KMS-11 (cell line): ENCODE measurements around the gene NKX2-1.

Source experiments
- H2AFZ ChIP-seq: fragments of 200-600 bp; sonication (generic); 2 replicates; pipeline ENCODE4 v1.6.1; 2016; ENCODE audit warnings: antibody characterized with exemption, mixed run types, low read depth
- H3K27ac ChIP-seq: fragments of 200-600 bp; sonication (generic); 2 replicates; pipeline ENCODE4 v1.6.1; 2016; ENCODE audit warnings: mild to moderate bottlenecking, mixed run types
- H3K27me3 ChIP-seq: fragments of 200-600 bp; sonication (generic); 2 replicates; pipeline ENCODE4 v1.6.1; 2017; ENCODE audit warnings: mild to moderate bottlenecking, low read depth, mixed run types, moderate library complexity; ENCODE audit not compliant: insufficient read depth
- H3K36me3 ChIP-seq: fragments of 200-600 bp; sonication (generic); 2 replicates; pipeline ENCODE4 v1.6.1; 2017; ENCODE audit warnings: mild to moderate bottlenecking, mixed run types; ENCODE audit not compliant: insufficient read depth
- H3K4me1 ChIP-seq: fragments of 200-600 bp; sonication (generic); 2 replicates; pipeline ENCODE4 v1.6.1; 2016; ENCODE audit warnings: mild to moderate bottlenecking, low read depth, mixed run types; ENCODE audit not compliant: poor library complexity, severe bottlenecking
- H3K4me2 ChIP-seq: fragments of 200-600 bp; sonication (generic); 2 replicates; pipeline ENCODE4 v1.7.0; 2016; ENCODE audit warnings: mild to moderate bottlenecking, mixed run types
- H3K4me3 ChIP-seq: fragments of 200-600 bp; sonication (generic); IDR thresholded peaks from 2 replicates; pipeline ENCODE4 v1.6.1; 2017; ENCODE audit warnings: low read depth, low read length, mixed read lengths; ENCODE audit not compliant: insufficient read depth
- H3K79me2 ChIP-seq: fragments of 200-600 bp; sonication (generic); 2 replicates; pipeline ENCODE4 v1.6.1; 2016; ENCODE audit warnings: low read depth, mixed run types; ENCODE audit not compliant: insufficient read depth
- H3K9ac ChIP-seq: fragments of 200-600 bp; sonication (generic); 2 replicates; pipeline ENCODE4 v1.6.1; 2016; ENCODE audit warnings: mild to moderate bottlenecking, mixed run types
- H4K20me1 ChIP-seq: fragments of 200-600 bp; sonication (generic); 2 replicates; pipeline ENCODE4 v1.6.1; 2016; ENCODE audit warnings: mild to moderate bottlenecking, mixed run types; ENCODE audit not compliant: insufficient read depth
- TF ChIP-seq, protein P1 (sequence below): fragments of 200-600 bp; sonication (generic); conservative IDR thresholded peaks from 2 replicates; pipeline ENCODE4 v1.6.1; 2017; ENCODE audit warnings: low read depth, mild to moderate bottlenecking, antibody characterized with exemption, low read length, moderate library complexity, mixed read lengths

The NKX2-1 gene

DNA sequence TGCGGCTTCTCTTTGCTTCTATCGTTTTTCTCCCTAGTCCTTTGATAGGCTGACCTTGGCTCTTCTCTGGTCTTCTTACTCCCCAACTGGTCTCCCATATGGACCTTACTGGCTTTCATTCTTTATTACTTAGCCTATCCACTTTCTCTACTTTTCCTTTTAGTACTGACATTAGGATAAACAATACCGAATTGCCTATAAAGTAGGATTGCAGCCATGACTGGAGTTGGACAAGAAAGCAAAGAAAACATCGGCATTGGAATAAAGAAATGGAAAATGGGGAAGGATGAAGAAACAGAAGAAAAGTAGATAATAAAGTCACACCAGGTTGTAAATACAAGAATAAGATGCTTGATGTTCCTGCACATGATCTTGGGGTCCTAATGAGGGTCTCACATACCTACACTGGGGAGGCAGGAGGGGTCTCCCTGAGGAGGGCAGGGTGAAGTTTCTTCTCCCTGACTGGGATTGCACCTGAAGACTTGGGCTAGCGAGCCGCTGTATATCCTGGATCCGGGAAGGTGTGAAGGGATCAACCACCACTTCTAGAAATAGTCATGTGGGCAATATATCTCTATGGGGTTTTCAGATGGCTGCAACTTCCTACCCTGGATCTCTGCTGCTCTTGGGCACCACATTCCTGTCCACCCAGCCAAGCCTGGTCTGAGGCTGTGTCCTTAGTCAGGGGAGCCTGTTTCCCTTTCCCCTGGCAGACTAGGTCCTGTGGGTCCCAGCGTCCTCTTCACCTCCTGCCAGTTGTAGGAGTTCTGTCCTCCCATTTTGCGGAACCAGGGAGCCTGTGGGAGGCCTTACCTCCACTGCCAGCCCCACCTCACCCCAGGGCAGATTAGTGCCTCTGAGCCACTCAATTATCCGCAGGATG lies 13.1 kb downstream of the NKX2-1 start:
- H3K4me2 ChIP-seq, result no peak overlapping the region
- no peak overlapping the region for H3K27ac ChIP-seq
- no peaks in the 10 kb centered on the region for H4K20me1 ChIP-seq
- no peak overlapping the region for H2AFZ ChIP-seq
- H3K36me3 ChIP-seq, result no peaks in the 10 kb centered on the region
- H3K4me1 ChIP-seq, result peaks cover 6% of the 10 kb centered on the region
- no peaks in the 10 kb centered on the region for H3K79me2 ChIP-seq
- no peak overlapping the region for H3K9ac ChIP-seq
- H3K27me3 ChIP-seq, result no peaks in the 10 kb centered on the region
- TF ChIP-seq, protein P1, sequence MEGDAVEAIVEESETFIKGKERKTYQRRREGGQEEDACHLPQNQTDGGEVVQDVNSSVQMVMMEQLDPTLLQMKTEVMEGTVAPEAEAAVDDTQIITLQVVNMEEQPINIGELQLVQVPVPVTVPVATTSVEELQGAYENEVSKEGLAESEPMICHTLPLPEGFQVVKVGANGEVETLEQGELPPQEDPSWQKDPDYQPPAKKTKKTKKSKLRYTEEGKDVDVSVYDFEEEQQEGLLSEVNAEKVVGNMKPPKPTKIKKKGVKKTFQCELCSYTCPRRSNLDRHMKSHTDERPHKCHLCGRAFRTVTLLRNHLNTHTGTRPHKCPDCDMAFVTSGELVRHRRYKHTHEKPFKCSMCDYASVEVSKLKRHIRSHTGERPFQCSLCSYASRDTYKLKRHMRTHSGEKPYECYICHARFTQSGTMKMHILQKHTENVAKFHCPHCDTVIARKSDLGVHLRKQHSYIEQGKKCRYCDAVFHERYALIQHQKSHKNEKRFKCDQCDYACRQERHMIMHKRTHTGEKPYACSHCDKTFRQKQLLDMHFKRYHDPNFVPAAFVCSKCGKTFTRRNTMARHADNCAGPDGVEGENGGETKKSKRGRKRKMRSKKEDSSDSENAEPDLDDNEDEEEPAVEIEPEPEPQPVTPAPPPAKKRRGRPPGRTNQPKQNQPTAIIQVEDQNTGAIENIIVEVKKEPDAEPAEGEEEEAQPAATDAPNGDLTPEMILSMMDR, result no peak
- H3K4me3 ChIP-seq, result no peak overlapping the region

DNA sequence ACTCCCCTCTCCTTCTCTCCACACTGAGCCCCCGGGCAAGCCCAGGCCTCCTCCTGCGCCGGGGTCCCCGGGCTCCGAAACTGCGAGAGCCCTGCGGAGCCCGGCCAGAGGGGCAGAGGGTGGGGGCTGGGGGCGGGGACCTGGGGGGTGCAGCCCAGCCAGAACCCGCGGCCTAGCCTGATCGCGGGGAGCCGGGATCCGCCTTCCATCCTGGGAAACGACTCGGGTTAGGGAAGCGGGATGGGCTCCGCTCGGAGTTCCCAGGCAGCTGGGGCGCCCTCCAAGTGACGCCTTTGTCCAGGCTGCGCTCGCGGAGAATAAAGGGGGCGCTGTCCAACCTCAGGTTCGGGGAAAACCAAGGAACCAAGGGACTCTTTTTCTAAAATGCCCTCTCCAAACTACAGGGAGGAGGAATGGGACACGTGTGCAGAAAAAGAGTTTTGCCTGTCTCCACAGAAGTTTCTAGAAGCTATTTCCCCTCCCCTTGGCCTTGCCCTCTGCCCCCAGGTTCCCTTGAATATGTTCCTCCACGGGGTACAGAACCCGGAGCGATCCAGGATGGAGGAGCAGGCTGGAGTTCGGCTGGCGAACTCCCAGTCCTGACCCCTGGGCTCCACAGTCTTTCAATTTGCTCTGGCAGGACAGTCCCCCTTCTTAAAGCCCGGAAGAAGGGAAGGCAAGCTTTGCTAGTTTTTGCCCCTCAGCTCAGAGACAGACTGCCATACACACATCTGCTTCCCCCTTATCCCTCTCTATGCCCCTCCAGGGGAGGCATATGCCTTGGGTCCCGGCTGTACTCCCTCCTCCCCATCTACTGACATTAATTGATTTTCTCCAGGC lies 13.9 kb downstream of the NKX2-1 start:
- Histone ChIP-seq H2AFZ (no peak overlapping the region), H3K4me3 (no peak overlapping the region), H4K20me1 (no peaks in the 10 kb centered on the region), H3K4me2 (no peak overlapping the region), H3K27me3 (no peaks in the 10 kb centered on the region), H3K9ac (no peak overlapping the region), H3K36me3 (no peaks in the 10 kb centered on the region), H3K4me1 (peaks cover 6% of the 10 kb centered on the region), H3K27ac (no peak overlapping the region), H3K79me2 (no peaks in the 10 kb centered on the region)
- TF ChIP-seq, protein P1, result no peak

DNA sequence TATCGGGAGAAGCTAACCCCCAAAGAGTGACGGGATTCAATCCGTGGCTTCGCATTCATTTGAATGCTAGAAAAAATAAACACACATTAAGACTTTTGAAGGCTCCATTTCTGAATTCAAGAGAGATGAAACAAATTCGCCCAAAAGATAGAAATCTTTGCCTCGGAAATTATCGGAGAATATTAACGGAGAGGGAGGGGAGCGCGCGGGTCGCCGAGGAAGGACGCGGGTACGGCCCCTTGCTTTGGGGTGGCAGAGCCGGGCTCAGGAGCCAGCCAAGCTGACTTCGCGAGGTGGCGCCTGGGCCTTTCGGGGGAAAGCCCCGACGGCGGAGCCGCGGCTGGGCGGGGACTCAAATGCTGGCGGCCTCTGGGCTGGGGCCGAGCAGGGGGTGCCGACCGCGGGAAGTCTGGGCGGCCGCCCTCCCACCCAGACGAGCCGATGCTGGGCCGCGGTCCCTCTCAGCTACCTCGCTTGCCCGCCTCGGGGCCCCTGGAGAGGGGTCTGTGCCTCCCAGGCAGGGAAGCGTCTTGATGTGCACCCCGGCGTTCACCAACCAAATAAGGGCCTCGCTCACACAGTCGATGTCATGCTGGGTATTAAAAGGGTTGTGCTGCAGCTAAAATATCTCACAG lies 14.7 kb downstream of the NKX2-1 start:
- no peak overlapping the region for H3K27ac ChIP-seq
- H4K20me1 ChIP-seq, result no peaks in the 10 kb centered on the region
- H3K4me2 ChIP-seq, result peak overlapping the region; percentile 17
- H3K4me3 ChIP-seq, result no peak overlapping the region
- H2AFZ ChIP-seq, result peak overlapping the region; percentile 71
- H3K4me1 ChIP-seq, result peaks cover 6% of the 10 kb centered on the region
- no peaks in the 10 kb centered on the region for H3K27me3 ChIP-seq
- no peaks in the 10 kb centered on the region for H3K79me2 ChIP-seq
- TF ChIP-seq, protein P1, result no peak
- H3K9ac ChIP-seq, result no peak overlapping the region; the same call in 1 of the 2 replicates
- H3K36me3 ChIP-seq, result no peaks in the 10 kb centered on the region

DNA sequence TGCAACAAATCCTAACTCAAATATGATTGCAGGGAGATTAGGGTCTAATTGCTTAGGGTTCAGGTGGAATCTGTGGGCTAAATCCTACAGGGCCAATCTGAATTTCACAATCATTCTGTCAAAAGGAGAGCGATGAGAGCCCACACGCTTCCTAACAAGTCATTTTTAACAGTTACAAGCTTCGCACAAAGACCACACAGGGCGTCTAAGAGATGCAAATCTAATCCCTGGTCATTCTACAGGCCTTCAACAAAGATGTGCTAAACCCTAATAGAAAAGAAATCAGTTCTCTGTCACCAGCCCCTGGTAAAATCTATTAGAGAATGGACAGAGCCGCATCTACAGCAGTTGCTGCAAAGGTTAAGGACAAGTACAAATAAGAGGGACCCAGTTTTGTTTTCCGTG lies 15.3 kb downstream of the NKX2-1 start:
- peak overlapping the region; percentile 11 for H3K4me2 ChIP-seq
- peaks cover 6% of the 10 kb centered on the region for H3K4me1 ChIP-seq
- TF ChIP-seq, protein P1, result no peak
- H3K36me3 ChIP-seq, result no peaks in the 10 kb centered on the region
- H2AFZ ChIP-seq, result peak overlapping the region; percentile 71
- no peaks in the 10 kb centered on the region for H3K27me3 ChIP-seq
- H3K79me2 ChIP-seq, result no peaks in the 10 kb centered on the region
- no peak overlapping the region for H3K4me3 ChIP-seq
- no peak overlapping the region; the same call in 1 of the 2 replicates for H3K9ac ChIP-seq
- no peak overlapping the region for H3K27ac ChIP-seq
- no peaks in the 10 kb centered on the region for H4K20me1 ChIP-seq
